Mesendoderm (in vitro differentiated cells): ENCODE measurements around the gene DLEU7.

Source experiments
- DNase-seq: peaks from one replicate; pipeline ENCODE4 v3.0.0; 2013
- H2AK5ac ChIP-seq: 2 replicates; pipeline ENCODE4 v1.6.1; 2013; ENCODE audit warnings: low read length, inconsistent platforms
- H2BK120ac ChIP-seq: 2 replicates; pipeline ENCODE4 v1.6.1; 2013; ENCODE audit warnings: low read depth, mild to moderate bottlenecking, low read length, moderate library complexity, mixed read lengths
- H2BK15ac ChIP-seq: replicated peaks from 2 replicates; pipeline ENCODE4 v1.6.1; 2013; ENCODE audit warnings: low read depth, mild to moderate bottlenecking, moderate library complexity
- H2BK5ac ChIP-seq: 2 replicates; pipeline ENCODE4 v1.6.1; 2013; ENCODE audit warnings: low read length, inconsistent platforms
- H3K18ac ChIP-seq: 2 replicates; pipeline ENCODE4 v1.6.1; 2013; ENCODE audit warnings: mild to moderate bottlenecking, low read length, mixed read lengths
- H3K23ac ChIP-seq: one replicate; pipeline ENCODE4 v1.6.1; 2013; ENCODE audit warnings: low read length
- H3K27ac ChIP-seq: 2 replicates; pipeline ENCODE4 v1.5.1; 2013; ENCODE audit warnings: low read depth, mild to moderate bottlenecking, inconsistent platforms, low read length, moderate library complexity
- H3K27me3 ChIP-seq: 2 replicates; pipeline ENCODE4 v1.6.1; 2013; ENCODE audit warnings: low read length, control low read depth, mild to moderate bottlenecking, inconsistent platforms; ENCODE audit not compliant: insufficient read depth, poor library complexity
- H3K36me3 ChIP-seq: 2 replicates; pipeline ENCODE4 v1.6.1; 2013; ENCODE audit warnings: low read length, inconsistent platforms; ENCODE audit not compliant: control insufficient read depth, insufficient read depth
- H3K4ac ChIP-seq: one replicate; pipeline ENCODE4 v1.6.1; 2013; ENCODE audit warnings: low read depth, mild to moderate bottlenecking, low read length, moderate library complexity
- H3K4me1 ChIP-seq: 2 replicates; pipeline ENCODE4 v1.6.1; 2013; ENCODE audit warnings: low read depth, low read length, inconsistent platforms; ENCODE audit not compliant: control insufficient read depth
- H3K4me2 ChIP-seq: 2 replicates; pipeline ENCODE4 v1.6.1; 2013; ENCODE audit warnings: low read length
- H3K4me3 ChIP-seq: 2 replicates; pipeline ENCODE4 v1.5.1; 2013; ENCODE audit warnings: mild to moderate bottlenecking, low read length
- H3K56ac ChIP-seq: one replicate; pipeline ENCODE4 v1.6.1; 2013; ENCODE audit warnings: low read length
- H3K79me1 ChIP-seq: 2 replicates; pipeline ENCODE4 v1.6.1; 2013; ENCODE audit warnings: low read length, inconsistent platforms
- H3K79me2 ChIP-seq: 2 replicates; pipeline ENCODE4 v1.6.1; 2013; ENCODE audit warnings: mild to moderate bottlenecking, low read length; ENCODE audit not compliant: control insufficient read depth, insufficient read depth
- H3K9ac ChIP-seq: 2 replicates; pipeline ENCODE4 v1.6.1; 2013; ENCODE audit warnings: low read length, inconsistent platforms
- H4K5ac ChIP-seq: one replicate; pipeline ENCODE4 v1.6.1; 2013; ENCODE audit warnings: low read length
- H4K8ac ChIP-seq: one replicate; pipeline ENCODE4 v1.6.1; 2013; ENCODE audit warnings: low read depth, mild to moderate bottlenecking, control low read depth, low read length, moderate library complexity
- WGBS: extraction: QIAGEN DNeasy Blood & Tissue Kit; methylation state at CpG from one replicate; pipeline ENCODE4 v1.1.7; 2013; ENCODE audit warnings: low lambda C conversion rate, missing lambda C conversion rate; ENCODE audit not compliant: insufficient coverage; ENCODE audit errors: extremely low coverage; 5-methylcytosine and 5-hydroxymethylcytosine counted together

The DLEU7 gene

GRCh38 chr13:50831512-50831911 is 12.0 kb downstream of the DLEU7 start:
- Histone ChIP-seq H3K79me2 (no peaks in the 10 kb centered on the region), H3K27ac (no peak overlapping the region), H3K18ac (no peak overlapping the region), H3K4me1 (no peaks in the 10 kb centered on the region), H2BK5ac (no peak overlapping the region), H2AK5ac (no peak overlapping the region), H3K56ac (no peak overlapping the region), H2BK120ac (no peak overlapping the region), H3K27me3 (no peaks in the 10 kb centered on the region), H3K9ac (no peak overlapping the region), H3K4me2 (no peak overlapping the region), H4K8ac (no peak overlapping the region), H3K4me3 (no peak overlapping the region), H3K4ac (no peak overlapping the region), H2BK15ac (no peak overlapping the region), H3K79me1 (no peaks in the 10 kb centered on the region), H4K5ac (no peak overlapping the region), H3K36me3 (no peaks in the 10 kb centered on the region), H3K23ac (no peak overlapping the region)
- WGBS: no CpG with 5 or more reads among the region's 4 CpGs
- no peak for DNase-seq

GRCh38 chr13:50829896-50830295 is 13.6 kb downstream of the DLEU7 start:
- H4K5ac ChIP-seq: no peak overlapping the region
- no peak overlapping the region for H3K18ac ChIP-seq
- H3K36me3 ChIP-seq: no peaks in the 10 kb centered on the region
- no peak overlapping the region for H3K27ac ChIP-seq
- no peak overlapping the region for H3K4me3 ChIP-seq
- H4K8ac ChIP-seq: no peak overlapping the region
- H3K27me3 ChIP-seq: no peaks in the 10 kb centered on the region
- no peak overlapping the region for H3K4me2 ChIP-seq
- H3K56ac ChIP-seq: no peak overlapping the region
- no peak overlapping the region for H2BK15ac ChIP-seq
- no CpG with 5 or more reads among the region's 2 CpGs for WGBS
- H3K9ac ChIP-seq: no peak overlapping the region
- H3K4me1 ChIP-seq: no peaks in the 10 kb centered on the region
- no peak overlapping the region for H2BK5ac ChIP-seq
- no peak overlapping the region for H3K4ac ChIP-seq
- no peak overlapping the region for H2AK5ac ChIP-seq
- no peak overlapping the region for H3K23ac ChIP-seq
- no peaks in the 10 kb centered on the region for H3K79me2 ChIP-seq
- H2BK120ac ChIP-seq: no peak overlapping the region
- no peak for DNase-seq
- no peaks in the 10 kb centered on the region for H3K79me1 ChIP-seq

- H2BK15ac ChIP-seq: no peak overlapping the region
- H3K4me3 ChIP-seq: no peak overlapping the region
- H3K27ac ChIP-seq: no peak overlapping the region
- H3K9ac ChIP-seq: no peak overlapping the region
- H3K4ac ChIP-seq: no peak overlapping the region
- no peaks in the 10 kb centered on the region for H3K4me1 ChIP-seq
- H2BK5ac ChIP-seq: no peak overlapping the region
- no peak overlapping the region for H3K56ac ChIP-seq
- H3K79me1 ChIP-seq: no peaks in the 10 kb centered on the region
- WGBS: no CpG with 5 or more reads among the region's 3 CpGs
- no peak overlapping the region for H2AK5ac ChIP-seq
- H4K5ac ChIP-seq: no peak overlapping the region
- no peak for DNase-seq
- H3K79me2 ChIP-seq: no peaks in the 10 kb centered on the region
- no peak overlapping the region for H2BK120ac ChIP-seq
- no peaks in the 10 kb centered on the region for H3K36me3 ChIP-seq
- no peak overlapping the region for H3K18ac ChIP-seq
- no peak overlapping the region for H4K8ac ChIP-seq
- H3K23ac ChIP-seq: no peak overlapping the region
- H3K4me2 ChIP-seq: no peak overlapping the region
- H3K27me3 ChIP-seq: no peaks in the 10 kb centered on the region
These were observed 14.3 kb downstream of the DLEU7 start for GRCh38 chr13:50829226-50829625.

GRCh38 chr13:50826035-50826434 is 17.5 kb downstream of the DLEU7 start:
- Histone ChIP-seq H3K4me1 (no peaks in the 10 kb centered on the region), H3K9ac (no peak overlapping the region), H3K79me2 (no peaks in the 10 kb centered on the region), H4K5ac (no peak overlapping the region), H3K4me3 (no peak overlapping the region), H3K23ac (no peak overlapping the region), H3K18ac (no peak overlapping the region), H3K56ac (no peak overlapping the region), H3K27ac (no peak overlapping the region), H3K4ac (no peak overlapping the region), H2BK15ac (no peak overlapping the region), H3K36me3 (no peaks in the 10 kb centered on the region), H4K8ac (no peak overlapping the region), H3K79me1 (no peaks in the 10 kb centered on the region), H3K27me3 (no peaks in the 10 kb centered on the region), H2AK5ac (no peak overlapping the region), H3K4me2 (no peak overlapping the region), H2BK120ac (no peak overlapping the region), H2BK5ac (no peak overlapping the region)
- no CpG with 5 or more reads among the region's 3 CpGs for WGBS
- DNase-seq: peak; percentile 49

GRCh38 chr13:50812242-50812641 is 31.2 kb downstream of the DLEU7 start:
- Histone ChIP-seq H3K79me1 (no peaks in the 10 kb centered on the region), H3K18ac (no peak overlapping the region), H4K8ac (no peak overlapping the region), H2BK120ac (no peak overlapping the region), H2BK5ac (no peak overlapping the region), H3K23ac (no peak overlapping the region), H2BK15ac (no peak overlapping the region), H3K9ac (no peak overlapping the region), H3K4ac (no peak overlapping the region), H3K4me1 (no peaks in the 10 kb centered on the region), H3K4me2 (no peak overlapping the region), H3K56ac (no peak overlapping the region), H3K4me3 (no peak overlapping the region), H2AK5ac (no peak overlapping the region), H4K5ac (no peak overlapping the region), H3K27me3 (no peaks in the 10 kb centered on the region), H3K27ac (no peak overlapping the region), H3K36me3 (no peaks in the 10 kb centered on the region), H3K79me2 (no peaks in the 10 kb centered on the region)
- DNase-seq: no peak
- WGBS: no CpG with 5 or more reads among the region's 4 CpGs

- WGBS: no CpG with 5 or more reads among the region's 2 CpGs
- no peaks in the 10 kb centered on the region for H3K27me3 ChIP-seq
These were observed 32.5 kb downstream of the DLEU7 start for GRCh38 chr13:50810998-50811397.

More at GRCh38 chr13:50810998-50811397, 32.5 kb downstream of the DLEU7 start:
- Histone ChIP-seq H3K79me1 (no peaks in the 10 kb centered on the region), H4K8ac (no peak overlapping the region), H3K4me2 (no peak overlapping the region), H3K9ac (no peak overlapping the region), H3K4me1 (no peaks in the 10 kb centered on the region), H4K5ac (no peak overlapping the region), H3K23ac (no peak overlapping the region), H3K4me3 (no peak overlapping the region), H3K56ac (no peak overlapping the region), H2BK120ac (no peak overlapping the region), H3K4ac (no peak overlapping the region), H2BK15ac (no peak overlapping the region), H3K36me3 (no peaks in the 10 kb centered on the region), H3K18ac (no peak overlapping the region), H2BK5ac (no peak overlapping the region), H2AK5ac (no peak overlapping the region), H3K79me2 (no peaks in the 10 kb centered on the region), H3K27ac (no peak overlapping the region)
- DNase-seq: no peak
